DOHH2 (cell line): ENCODE measurements around the gene NUDT3.
A peak's percentile ranks its signal among the peaks of the same experiment; 100 is the strongest.

Source experiments
- H3F3A ChIP-seq: fragments of 200-600 bp; sonication (generic), shearing (Covaris generic); 2 replicates; pipeline ENCODE4 v1.6.0; 2016; ENCODE audit warnings: antibody characterized with exemption, mild to moderate bottlenecking; ENCODE audit not compliant: control insufficient read depth, insufficient read depth
- H3K27ac ChIP-seq: fragments of 200-600 bp; sonication (generic); 2 replicates; pipeline ENCODE4 v1.5.1; 2014; ENCODE audit warnings: low read depth, mild to moderate bottlenecking, low read length, moderate library complexity
- H3K27me3 ChIP-seq: fragments of 200-600 bp; sonication (generic); 2 replicates; pipeline ENCODE4 v1.6.1; 2014; ENCODE audit warnings: mild to moderate bottlenecking, low read length, mixed read lengths; ENCODE audit not compliant: control insufficient read depth
- H3K36me3 ChIP-seq: fragments of 200-600 bp; sonication (generic); 2 replicates; pipeline ENCODE4 v1.6.1; 2014; ENCODE audit warnings: mild to moderate bottlenecking, low read length, moderate library complexity, mixed read lengths; ENCODE audit not compliant: control insufficient read depth
- H3K4me1 ChIP-seq: fragments of 200-600 bp; sonication (generic); 2 replicates; pipeline ENCODE4 v1.6.1; 2014; ENCODE audit warnings: mild to moderate bottlenecking, low read length, mixed read lengths; ENCODE audit not compliant: control insufficient read depth
- H3K4me2 ChIP-seq: fragments of 200-600 bp; sonication (generic); 2 replicates; pipeline ENCODE4 v1.6.0; 2014; ENCODE audit warnings: mild to moderate bottlenecking, low read length, moderate library complexity
- H3K4me3 ChIP-seq: fragments of 200-600 bp; sonication (generic); 2 replicates; pipeline ENCODE4 v1.5.1; 2014; ENCODE audit warnings: mild to moderate bottlenecking, low read length, mixed read lengths
- H3K79me2 ChIP-seq: fragments of 200-600 bp; sonication (generic); 2 replicates; pipeline ENCODE4 v1.6.1; 2014; ENCODE audit warnings: mild to moderate bottlenecking, low read length, mixed read lengths; ENCODE audit not compliant: control insufficient read depth
- H3K9me2 ChIP-seq: fragments of 200-600 bp; sonication (generic); replicated peaks from 2 replicates; pipeline ENCODE4 v1.6.1; 2014; ENCODE audit warnings: mild to moderate bottlenecking, low read length, mixed read lengths; ENCODE audit not compliant: control insufficient read depth
- H3K9me3 ChIP-seq: fragments of 200-600 bp; sonication (generic); 2 replicates; pipeline ENCODE4 v1.6.1; 2014; ENCODE audit warnings: antibody characterized with exemption, low read length, mixed read lengths; ENCODE audit not compliant: control insufficient read depth, insufficient read depth
- H4K20me1 ChIP-seq: fragments of 200-600 bp; sonication (generic); 2 replicates; pipeline ENCODE4 v1.6.0; 2014; ENCODE audit warnings: low read depth, mild to moderate bottlenecking, antibody characterized with exemption, low read length, moderate library complexity; ENCODE audit not compliant: control insufficient read depth, insufficient read depth
- EZH2phosphoT487 ChIP-seq: fragments of 200-600 bp; sonication (generic); IDR thresholded peaks from 2 replicates; pipeline ENCODE4 v1.6.1; 2017; ENCODE audit warnings: borderline replicate concordance, mild to moderate bottlenecking, antibody characterized with exemption, low read length, moderate library complexity, mixed read lengths
- TF ChIP-seq, protein P1 (sequence below): fragments of 200-600 bp; sonication (generic); IDR thresholded peaks from one replicate; pipeline ENCODE4 v1.5.1; 2014; ENCODE audit warnings: antibody characterized with exemption, mild to moderate bottlenecking, low read depth, low read length; ENCODE audit not compliant: poor library complexity, severe bottlenecking

The NUDT3 gene

GRCh38 chr6:34239500-34239825, 153.0 kb downstream of the NUDT3 start:
- peak overlapping the region; percentile 80 for H3K4me3 ChIP-seq

DNA sequence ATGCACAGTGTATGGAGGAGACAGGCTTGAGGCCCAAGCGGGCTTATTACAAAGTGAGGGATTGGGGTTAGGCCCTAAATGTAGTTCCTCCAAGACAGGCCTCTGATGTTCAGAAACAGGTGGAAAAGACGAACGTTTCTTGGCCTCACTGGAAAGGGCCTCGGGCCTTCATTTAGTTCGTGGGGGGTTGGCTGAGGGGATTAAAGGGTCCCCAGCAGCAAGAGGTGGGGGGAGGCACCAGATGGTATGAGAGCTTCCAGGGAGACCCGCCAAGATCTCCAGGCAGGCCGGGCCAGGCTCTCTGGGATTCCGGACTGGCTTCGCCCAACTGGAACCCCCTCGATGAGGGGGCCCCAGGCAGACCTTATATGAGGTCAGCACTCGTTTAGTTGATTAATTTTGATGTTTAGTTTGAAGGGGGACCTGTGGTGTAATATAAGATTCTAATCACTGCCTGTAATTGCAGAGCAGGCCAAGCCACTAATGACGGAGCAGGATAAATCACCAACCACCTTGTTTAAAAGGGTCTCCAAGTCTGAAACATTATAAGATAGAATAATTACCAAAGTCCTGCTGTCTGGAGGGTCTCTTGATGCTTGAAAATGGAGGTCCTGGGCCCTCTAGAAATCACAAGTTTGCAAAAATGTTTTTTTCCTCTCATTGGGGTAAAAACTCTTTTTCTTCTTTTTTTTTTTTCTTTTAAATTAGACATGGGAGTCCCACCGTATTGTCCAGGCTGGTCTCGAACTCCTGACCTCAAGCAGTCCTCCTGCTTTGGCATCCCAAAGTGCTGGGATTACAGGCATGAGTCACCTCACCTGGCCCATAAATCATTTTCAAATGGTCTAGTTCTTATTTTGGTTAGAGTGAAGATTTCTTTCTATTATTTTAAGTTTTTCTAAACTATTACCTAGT, 153.6 kb downstream of the NUDT3 start:
- Histone ChIP-seq H3K36me3 (peaks cover 66% of the 10 kb centered on the region), H3K4me1 (peaks cover 60% of the 10 kb centered on the region), H3K27ac (peak overlapping the region; percentile 94), H3K4me2 (peak overlapping the region; percentile 69), H3K79me2 (peaks cover 59% of the 10 kb centered on the region), H3K4me3 (peak overlapping the region; percentile 80), H3K27me3 (no peaks in the 10 kb centered on the region), H4K20me1 (peaks cover 37% of the 10 kb centered on the region), H3K9me2 (no peaks in the 10 kb centered on the region), H3F3A (peaks cover 62% of the 10 kb centered on the region), H3K9me3 (no peaks in the 10 kb centered on the region)
- TF ChIP-seq, protein P1, sequence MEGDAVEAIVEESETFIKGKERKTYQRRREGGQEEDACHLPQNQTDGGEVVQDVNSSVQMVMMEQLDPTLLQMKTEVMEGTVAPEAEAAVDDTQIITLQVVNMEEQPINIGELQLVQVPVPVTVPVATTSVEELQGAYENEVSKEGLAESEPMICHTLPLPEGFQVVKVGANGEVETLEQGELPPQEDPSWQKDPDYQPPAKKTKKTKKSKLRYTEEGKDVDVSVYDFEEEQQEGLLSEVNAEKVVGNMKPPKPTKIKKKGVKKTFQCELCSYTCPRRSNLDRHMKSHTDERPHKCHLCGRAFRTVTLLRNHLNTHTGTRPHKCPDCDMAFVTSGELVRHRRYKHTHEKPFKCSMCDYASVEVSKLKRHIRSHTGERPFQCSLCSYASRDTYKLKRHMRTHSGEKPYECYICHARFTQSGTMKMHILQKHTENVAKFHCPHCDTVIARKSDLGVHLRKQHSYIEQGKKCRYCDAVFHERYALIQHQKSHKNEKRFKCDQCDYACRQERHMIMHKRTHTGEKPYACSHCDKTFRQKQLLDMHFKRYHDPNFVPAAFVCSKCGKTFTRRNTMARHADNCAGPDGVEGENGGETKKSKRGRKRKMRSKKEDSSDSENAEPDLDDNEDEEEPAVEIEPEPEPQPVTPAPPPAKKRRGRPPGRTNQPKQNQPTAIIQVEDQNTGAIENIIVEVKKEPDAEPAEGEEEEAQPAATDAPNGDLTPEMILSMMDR: no peak
- TF ChIP-seq EZH2phosphoT487: no peak

More at GRCh38 chr6:34239500-34239825, 153.0 kb downstream of the NUDT3 start:
- peaks cover 63% of the 10 kb centered on the region for H3F3A ChIP-seq
- peaks cover 59% of the 10 kb centered on the region for H3K79me2 ChIP-seq
- peak overlapping the region; percentile 94 for H3K27ac ChIP-seq
- peaks cover 40% of the 10 kb centered on the region for H4K20me1 ChIP-seq
- H3K36me3 ChIP-seq: peaks cover 73% of the 10 kb centered on the region
- no peaks in the 10 kb centered on the region for H3K9me2 ChIP-seq
- H3K9me3 ChIP-seq: no peaks in the 10 kb centered on the region
- peaks cover 61% of the 10 kb centered on the region for H3K4me1 ChIP-seq
- H3K27me3 ChIP-seq: no peaks in the 10 kb centered on the region
- H3K4me2 ChIP-seq: peak overlapping the region; percentile 69
- TF ChIP-seq, protein P1: no peak
- TF ChIP-seq EZH2phosphoT487: no peak

DNA sequence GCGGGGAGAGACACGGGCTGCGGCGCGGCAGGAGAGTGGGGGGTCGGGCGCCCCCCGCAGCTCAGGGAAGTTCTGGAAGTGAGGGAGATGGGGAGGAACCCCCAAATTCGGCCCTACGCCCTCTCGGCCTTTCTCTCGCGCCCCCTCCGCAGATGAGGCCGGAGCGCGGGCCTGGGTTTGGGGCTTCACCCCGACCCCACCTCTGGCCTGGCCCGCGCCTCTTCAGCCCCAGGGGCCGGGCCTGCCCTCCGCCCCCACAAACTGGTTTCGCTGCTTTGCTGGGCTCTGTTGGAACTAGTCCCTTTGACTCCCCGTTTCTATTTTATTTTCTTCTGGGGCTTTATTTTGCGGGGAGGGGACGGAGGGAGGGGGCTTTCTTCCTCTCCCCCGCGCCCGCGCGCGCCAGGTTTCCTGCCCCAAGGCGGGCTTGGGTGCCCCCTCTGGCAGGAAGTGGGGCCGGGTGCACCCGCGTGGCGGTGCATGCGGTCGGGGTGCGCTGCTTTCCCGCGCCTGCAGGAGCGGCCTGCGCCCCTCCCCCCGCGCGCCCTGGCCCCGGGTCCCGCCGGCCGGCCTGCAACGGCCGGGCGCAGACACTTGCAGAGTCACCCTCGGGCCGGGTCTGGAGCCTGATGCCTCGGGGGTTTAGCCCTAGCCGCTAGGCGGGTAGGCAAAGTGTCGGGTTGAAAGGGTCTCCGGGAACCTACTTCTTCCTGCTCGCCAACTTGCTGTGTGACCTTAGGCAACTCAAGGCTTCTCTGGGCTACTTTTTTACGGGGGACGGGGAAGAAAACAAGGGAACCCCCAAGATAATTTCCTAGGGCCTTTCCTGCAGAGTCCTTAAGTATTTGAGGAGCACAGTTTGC, 154.5 kb downstream of the NUDT3 start:
- H3K79me2 ChIP-seq: peaks cover 59% of the 10 kb centered on the region
- peaks cover 57% of the 10 kb centered on the region for H3K4me1 ChIP-seq
- TF ChIP-seq, protein P1: peak; percentile 55
- TF ChIP-seq EZH2phosphoT487: no peak

More for the DNA sequence above, 154.5 kb downstream of the NUDT3 start:
- H3K4me2 ChIP-seq: peak overlapping the region; percentile 69
- H3F3A ChIP-seq: peaks cover 62% of the 10 kb centered on the region
- H3K9me2 ChIP-seq: no peaks in the 10 kb centered on the region
- H3K4me3 ChIP-seq: peak overlapping the region; percentile 80
- H3K36me3 ChIP-seq: peaks cover 58% of the 10 kb centered on the region
- no peaks in the 10 kb centered on the region for H3K27me3 ChIP-seq
- no peaks in the 10 kb centered on the region for H3K9me3 ChIP-seq
- peaks cover 30% of the 10 kb centered on the region for H4K20me1 ChIP-seq
- peak overlapping the region; percentile 94 for H3K27ac ChIP-seq
